SH-SY5Y (cell line): ENCODE data around the gene SLC23A1.

ENCODE experiments used
- GATA2 ChIP-seq: IDR thresholded peaks from 2 replicates; pipeline ENCODE4 v1.6.1; 2011; ENCODE audit warnings: mild to moderate bottlenecking, low read depth, low read length
- GATA3 ChIP-seq: IDR thresholded peaks from 2 replicates; pipeline ENCODE4 v1.6.1; 2011; ENCODE audit warnings: low read depth, mild to moderate bottlenecking, low read length, moderate library complexity

SLC23A1 gene

DNA sequence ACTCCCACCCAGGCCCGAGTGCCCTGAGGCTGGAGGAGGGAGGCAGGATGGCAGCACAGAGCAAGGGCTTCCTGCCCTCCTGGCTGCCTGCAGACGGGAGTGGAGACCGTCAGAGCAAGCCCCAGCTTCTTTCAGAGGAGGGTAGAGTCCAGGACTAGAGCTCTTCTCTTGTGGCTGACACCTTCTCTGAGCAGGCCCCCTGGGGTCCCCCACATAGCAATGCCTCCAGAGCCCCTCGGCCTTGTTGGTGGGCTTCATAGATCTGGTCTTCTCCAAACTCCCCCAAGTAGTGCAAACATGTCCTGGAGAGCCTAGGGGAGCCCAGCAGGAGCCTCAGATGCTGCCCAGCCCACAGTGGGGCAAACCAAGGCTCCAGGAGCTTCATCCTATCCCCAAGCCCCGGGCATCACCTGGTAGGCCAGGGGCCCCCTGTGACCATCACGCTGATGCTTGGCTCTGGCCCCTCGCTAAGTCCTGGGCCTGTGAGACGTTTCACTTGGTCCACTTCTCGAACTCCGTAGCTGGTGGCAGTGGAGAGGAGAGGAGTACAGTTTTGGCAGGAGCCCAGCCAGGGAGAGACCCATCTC is 4.6 kb upstream of the SLC23A1 start:
- TF ChIP-seq GATA3: no peak
- no peak for TF ChIP-seq GATA2

- TF ChIP-seq GATA2 (no peak), GATA3 (no peak)
Observed at GRCh38 chr5:139386050-139386438, 2.9 kb upstream of the SLC23A1 start.

DNA sequence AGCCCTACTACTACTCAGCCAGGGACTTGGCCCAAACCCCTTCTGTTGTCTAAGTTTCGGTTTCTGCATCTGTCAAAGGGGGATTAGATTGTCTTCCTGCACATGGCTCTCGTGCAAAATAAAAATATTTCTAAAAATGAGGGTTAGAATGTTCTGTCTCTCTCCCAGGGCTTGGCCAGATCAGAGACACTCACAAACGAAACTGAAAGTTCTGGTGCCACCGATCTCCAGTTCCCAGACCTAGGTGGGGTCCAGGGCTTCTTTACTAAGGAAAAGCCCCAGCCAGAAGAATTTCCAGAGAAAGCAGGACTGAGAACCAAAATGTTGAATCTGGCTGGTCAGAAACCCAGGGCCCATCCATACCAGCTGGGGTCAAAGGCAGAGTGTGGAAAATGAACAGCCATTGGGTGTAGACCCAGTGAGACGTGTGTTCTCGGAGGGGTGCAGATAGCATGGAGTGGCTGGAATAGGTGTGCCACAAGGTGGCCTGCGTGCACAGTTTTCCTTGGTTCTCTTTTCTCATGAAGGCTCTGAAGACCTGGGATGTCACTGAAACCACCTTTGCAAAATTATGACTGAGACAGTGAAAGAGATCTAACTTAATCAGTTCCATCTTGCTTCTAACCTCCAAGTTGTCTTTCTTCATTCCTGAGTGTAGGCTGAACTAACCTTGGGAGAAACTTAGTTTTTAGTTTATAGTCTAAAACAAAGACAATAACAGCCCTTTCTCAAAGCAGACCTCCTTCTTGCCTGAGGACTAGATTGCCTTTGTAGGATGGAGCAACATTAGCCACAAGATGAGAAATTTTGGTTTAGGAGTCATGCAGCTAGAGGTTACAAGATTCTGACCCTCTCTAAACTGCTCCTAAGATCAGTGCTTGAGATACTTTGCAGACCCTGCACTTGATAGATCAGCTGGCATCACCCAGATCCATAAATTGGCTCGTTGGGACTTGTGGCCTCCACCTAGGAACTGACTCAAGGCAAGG is 2.3 kb upstream of the SLC23A1 start:
- TF ChIP-seq GATA2: no peak
- TF ChIP-seq GATA3: no peak

GRCh38 chr5:139384591-139385051 is 1.5 kb upstream of the SLC23A1 start:
- no peak for TF ChIP-seq GATA3
- no peak for TF ChIP-seq GATA2

- no peak for TF ChIP-seq GATA3
- TF ChIP-seq GATA2: no peak
Observed at GRCh38 chr5:139383993-139384590, 995 bp upstream of the SLC23A1 start.

GRCh38 chr5:139382807-139383206 is 290 bp downstream of the SLC23A1 start:
- no peak for TF ChIP-seq GATA2
- no peak for TF ChIP-seq GATA3

DNA sequence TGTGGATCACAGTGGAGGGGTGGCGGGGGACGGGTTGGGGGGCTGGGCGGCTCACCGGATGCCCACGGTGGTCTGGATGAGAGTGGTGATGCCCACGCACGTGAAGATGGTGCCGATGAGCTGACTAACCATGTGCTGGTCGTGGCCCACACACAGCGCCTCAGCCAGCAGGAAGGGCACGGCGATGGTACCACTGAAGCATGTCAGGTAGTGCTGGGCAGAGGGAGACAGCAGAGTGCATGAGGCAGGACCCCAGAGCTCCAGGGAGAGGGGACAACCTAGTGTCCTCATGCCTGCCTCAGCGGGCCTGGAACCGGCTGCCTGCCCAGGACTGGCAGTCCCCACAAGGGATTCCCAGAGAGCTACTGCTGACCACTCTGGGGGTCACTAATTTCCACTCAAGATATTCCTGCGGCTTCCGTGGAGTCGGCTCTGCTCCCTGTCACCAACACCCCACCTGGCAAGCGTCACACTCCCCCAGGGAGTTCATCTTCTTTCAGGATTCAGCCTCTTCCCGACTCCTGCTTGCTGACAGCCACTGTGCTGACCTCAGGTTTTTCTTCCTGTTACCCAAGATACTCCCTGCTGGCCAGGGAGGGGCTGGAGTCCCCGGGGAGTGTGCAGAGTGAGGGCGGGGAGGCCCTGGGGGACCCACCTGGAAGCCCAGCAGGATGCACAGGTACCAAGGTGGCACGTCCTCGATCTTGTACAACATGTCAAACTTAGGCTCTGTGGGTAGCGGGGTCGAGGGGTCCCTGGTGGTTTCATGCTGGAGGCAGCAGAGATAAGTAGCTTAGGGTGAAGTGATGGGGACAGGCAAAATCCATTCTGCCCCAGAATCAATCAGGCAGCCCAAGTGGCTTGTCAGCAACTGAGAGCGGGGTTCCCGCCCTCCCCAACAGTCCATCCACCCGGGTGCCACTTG is 998 bp downstream of the SLC23A1 start:
- TF ChIP-seq GATA3 (no peak), GATA2 (no peak)

GRCh38 chr5:139379626-139380449 is 3.3 kb downstream of the SLC23A1 start:
- TF ChIP-seq GATA3: no peak
- TF ChIP-seq GATA2: no peak

DNA sequence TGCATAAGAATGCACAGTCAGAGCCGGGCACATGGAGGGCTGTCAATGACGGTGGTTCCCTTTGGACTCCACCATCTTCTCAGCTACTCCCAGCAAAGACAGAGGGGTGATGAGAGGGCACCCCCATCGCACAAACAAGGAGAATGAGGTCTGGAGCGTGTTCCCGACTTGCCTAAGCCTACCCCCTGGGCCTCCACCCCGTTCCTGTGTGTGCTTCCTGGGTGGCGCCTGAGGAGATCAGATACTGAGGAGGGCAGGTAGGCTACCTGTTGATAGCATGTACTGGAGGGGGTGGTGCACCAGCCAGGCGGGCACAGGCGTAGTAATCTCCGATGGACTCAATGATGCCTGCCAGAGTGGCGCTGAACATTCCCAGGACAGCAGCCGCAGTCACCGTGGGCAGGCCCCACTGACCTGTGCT is 4.1 kb downstream of the SLC23A1 start:
- TF ChIP-seq GATA2: no peak
- TF ChIP-seq GATA3: no peak

- TF ChIP-seq GATA2 (no peak), GATA3 (no peak)
Observed at GRCh38 chr5:139378101-139378825, 4.8 kb downstream of the SLC23A1 start.

DNA sequence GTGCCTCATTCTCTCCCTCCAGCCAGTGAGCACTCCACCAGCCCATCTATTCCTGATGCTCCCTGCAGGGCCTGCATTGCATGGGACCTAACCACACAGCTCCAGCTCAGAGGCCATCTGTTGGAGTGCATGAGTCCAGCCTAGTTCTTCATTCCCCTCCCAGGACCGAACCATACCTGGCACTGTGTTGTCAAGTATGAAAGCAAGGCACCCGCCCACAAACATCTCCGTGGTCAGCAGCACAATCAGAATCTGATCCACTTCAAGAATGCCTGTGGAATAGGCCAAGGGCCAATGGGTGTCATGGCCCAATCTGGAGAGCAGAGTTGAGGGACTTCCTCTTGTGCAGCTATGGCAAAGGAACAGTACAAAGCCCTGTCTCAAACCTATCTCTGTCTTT is 5.9 kb downstream of the SLC23A1 start:
- TF ChIP-seq GATA3 (no peak), GATA2 (no peak)

- no peak for TF ChIP-seq GATA2
- no peak for TF ChIP-seq GATA3
Observed at GRCh38 chr5:139376364-139376763, 6.7 kb downstream of the SLC23A1 start.
